ENCODE results near the gene TMC8. TPM values are rescaled to one million over a fixed set of nuclear protein-coding genes. Genes with fewer than 3 reads are reported as not detected.

TMC8 gene
- total and polyA plus RNA-seq, 2 of the 8 experiments (the other 6 are each of a cell fraction or from before 2014, with no cell fraction given) = 1.00 to 2.8 TPM

DNA sequence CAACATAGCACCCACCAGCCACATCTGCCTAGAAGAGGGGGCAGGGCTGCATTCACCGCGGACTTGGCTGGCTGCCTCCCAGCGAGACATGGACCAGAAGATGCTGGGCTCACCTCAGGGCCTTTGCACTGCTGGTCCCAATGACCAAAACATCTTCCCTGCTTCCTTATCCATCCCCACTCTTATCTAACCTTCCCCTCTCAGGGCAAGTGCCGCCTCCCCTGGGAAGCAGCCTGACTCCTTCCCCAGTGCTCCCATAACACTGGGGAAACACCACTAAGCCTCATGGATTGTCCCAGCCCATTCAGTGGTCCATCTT is 7.7 kb upstream of the TMC8 start:
- 92% methylated on average over 4 of the region's 4 CpGs; no CpG with 5 or more reads in 1 of the 2 experiments for WGBS, 2 experiments (ENCODE audit: extremely low coverage in 1 of 2, insufficient coverage in 1 of 2, insufficient read length in 1 of 2, insufficient replicate concordance in 2 of 2, low coverage in 1 of 2, low lambda C conversion rate in 2 of 2, missing lambda C conversion rate in 1 of 2)
- no peak overlapping the region for H3K18ac ChIP-seq (ENCODE audit: extremely low read depth, low read length)
- DNase-seq (ENCODE audit: low read depth in 1 of 2, low spot score in 2 of 2) (no peak), FAIRE-seq (no peak)
- H3K27ac ChIP-seq (ENCODE audit: low read depth, low read length) = no peak overlapping the region
- no peak overlapping the region for H3K9ac ChIP-seq (replicated peaks in 1 of 4; ENCODE audit: extremely low read depth in 1 of 4, low read depth in 3 of 4, low read length in 3 of 4)
- peaks cover 4 to 21% of the 10 kb centered on the region in 2 experiments for H4K20me1 ChIP-seq (replicated peaks in 1 of 2; ENCODE audit: control insufficient read depth in 1 of 2, insufficient read depth in 2 of 2, low read length in 2 of 2)
- H3K4me3 ChIP-seq (ENCODE audit: extremely low read depth in 1 of 4, insufficient read depth in 2 of 4, low read depth in 3 of 4, low read length in 4 of 4) = no peak overlapping the region
- no peak overlapping the region for H3K56ac ChIP-seq (replicated peaks; ENCODE audit: insufficient read length, low read depth, low read length)
- no peak overlapping the region for H2AFZ ChIP-seq (ENCODE audit: low read length)
- POLR2A ChIA-PET (ENCODE audit: partially characterized antibody) = interaction anchor here (2.5 kb wide), 1 partner anchor 17 kb away, joined by 6 read pairs; no protein-coding TSS in a partner anchor
- H4K91ac ChIP-seq (replicated peaks; ENCODE audit: insufficient read length, low read length) = no peak overlapping the region
- no peak overlapping the region for H2BK12ac ChIP-seq (ENCODE audit: low read depth, low read length)
- no peak overlapping the region for H3K14ac ChIP-seq (ENCODE audit: insufficient read length)
- no peaks in the 10 kb centered on the region for H3K79me2 ChIP-seq (ENCODE audit: control insufficient read depth in 1 of 2, insufficient read depth in 2 of 2, low read length in 2 of 2)
- no peak overlapping the region for H2BK15ac ChIP-seq (ENCODE audit: low read length)
- CTCF ChIA-PET (ENCODE audit: partially characterized antibody) = interaction anchor here (1.2 to 11.4 kb wide), 4 partner anchors 10 to 54 kb away, joined by 3 to 122 read pairs (median 4); no protein-coding TSS in a partner anchor
- H3K9me3 ChIP-seq (ENCODE audit: insufficient read depth in 2 of 2, low read depth in 1 of 2, low read length in 1 of 2) = no peaks in the 10 kb centered on the region
- no peak overlapping the region for H3K4me2 ChIP-seq (ENCODE audit: insufficient read depth in 1 of 2, low read depth in 2 of 2, low read length in 2 of 2)
- no peak overlapping the region for H2BK20ac ChIP-seq (ENCODE audit: low read length)
- peaks cover 2 to 32% (median 13%) of the 10 kb centered on the region in 4 experiments; a peak in 5 of 8 replicates for H3K36me3 ChIP-seq (ENCODE audit: control insufficient read depth in 2 of 4, insufficient read depth in 4 of 4, low read length in 3 of 4)
- peaks cover 0 to 14% (median 8%) of the 10 kb centered on the region in 4 experiments; a peak in 6 of 7 replicates for H3K4me1 ChIP-seq (replicated peaks in 1 of 4; ENCODE audit: control insufficient read depth in 3 of 4, insufficient read depth in 4 of 4, low read length in 3 of 4)
- H4K5ac ChIP-seq (ENCODE audit: insufficient read length, low read depth, low read length) = no peak overlapping the region
- no peak overlapping the region for H2BK120ac ChIP-seq (replicated peaks; ENCODE audit: low read depth, low read length)
- no peak overlapping the region for H2BK5ac ChIP-seq (ENCODE audit: low read depth, low read length)
- no peak overlapping the region for H4K8ac ChIP-seq (ENCODE audit: extremely low read depth, insufficient read depth, low read length)
- no peak overlapping the region for H3K23ac ChIP-seq (ENCODE audit: insufficient read length)
- H2AK5ac ChIP-seq (ENCODE audit: low read depth, low read length) = no peak overlapping the region
- H3K27me3 ChIP-seq (replicated peaks in 1 of 4; ENCODE audit: control insufficient read depth in 3 of 4, extremely low read depth in 1 of 4, insufficient read depth in 3 of 4, low read length in 3 of 4) = no peaks in the 10 kb centered on the region
- H3K79me1 ChIP-seq (ENCODE audit: low read depth, low read length) = peaks cover 3% of the 10 kb centered on the region
- no peak overlapping the region for H3K4ac ChIP-seq (replicated peaks; ENCODE audit: insufficient read length, low read depth, low read length)
- H3K23me2 ChIP-seq (ENCODE audit: low read depth, low read length) = peaks cover 11% of the 10 kb centered on the region
- TF ChIP-seq, protein P1, sequence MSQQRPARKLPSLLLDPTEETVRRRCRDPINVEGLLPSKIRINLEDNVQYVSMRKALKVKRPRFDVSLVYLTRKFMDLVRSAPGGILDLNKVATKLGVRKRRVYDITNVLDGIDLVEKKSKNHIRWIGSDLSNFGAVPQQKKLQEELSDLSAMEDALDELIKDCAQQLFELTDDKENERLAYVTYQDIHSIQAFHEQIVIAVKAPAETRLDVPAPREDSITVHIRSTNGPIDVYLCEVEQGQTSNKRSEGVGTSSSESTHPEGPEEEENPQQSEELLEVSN (IDR thresholded peaks at IDR 0.05) = no peak
- TF ChIP-seq, protein P2, sequence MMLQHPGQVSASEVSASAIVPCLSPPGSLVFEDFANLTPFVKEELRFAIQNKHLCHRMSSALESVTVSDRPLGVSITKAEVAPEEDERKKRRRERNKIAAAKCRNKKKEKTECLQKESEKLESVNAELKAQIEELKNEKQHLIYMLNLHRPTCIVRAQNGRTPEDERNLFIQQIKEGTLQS (IDR thresholded peaks at IDR 0.05; ENCODE audit: insufficient read depth, low read depth, low read length) = no peak
- TF ChIP-seq CTBP2 (IDR thresholded peaks at IDR 0.05; ENCODE audit: borderline replicate concordance, insufficient read depth, insufficient read length, low read length) = no peak
- TF ChIP-seq ASH2L (IDR thresholded peaks at IDR 0.05; ENCODE audit: low read length) = no peak
- no peak for TF ChIP-seq HDAC2 (IDR thresholded peaks at IDR 0.05; ENCODE audit: borderline replicate concordance in 1 of 2, low read depth in 2 of 2, low read length in 2 of 2)
- TF ChIP-seq FOSL1 (IDR thresholded peaks at IDR 0.05; ENCODE audit: insufficient read depth, low read depth, low read length) = no peak
- no peak for TF ChIP-seq RFX5 (IDR thresholded peaks at IDR 0.05; ENCODE audit: borderline replicate concordance, low read depth, low read length)
- TF ChIP-seq, protein P3, sequence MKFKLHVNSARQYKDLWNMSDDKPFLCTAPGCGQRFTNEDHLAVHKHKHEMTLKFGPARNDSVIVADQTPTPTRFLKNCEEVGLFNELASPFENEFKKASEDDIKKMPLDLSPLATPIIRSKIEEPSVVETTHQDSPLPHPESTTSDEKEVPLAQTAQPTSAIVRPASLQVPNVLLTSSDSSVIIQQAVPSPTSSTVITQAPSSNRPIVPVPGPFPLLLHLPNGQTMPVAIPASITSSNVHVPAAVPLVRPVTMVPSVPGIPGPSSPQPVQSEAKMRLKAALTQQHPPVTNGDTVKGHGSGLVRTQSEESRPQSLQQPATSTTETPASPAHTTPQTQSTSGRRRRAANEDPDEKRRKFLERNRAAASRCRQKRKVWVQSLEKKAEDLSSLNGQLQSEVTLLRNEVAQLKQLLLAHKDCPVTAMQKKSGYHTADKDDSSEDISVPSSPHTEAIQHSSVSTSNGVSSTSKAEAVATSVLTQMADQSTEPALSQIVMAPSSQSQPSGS (IDR thresholded peaks at IDR 0.05; ENCODE audit: low read length) = no peak
- TF ChIP-seq EGR1 (IDR thresholded peaks at IDR 0.05; ENCODE audit: borderline replicate concordance, low read depth, low read length) = no peak
- no peak for TF ChIP-seq RNF2 (IDR thresholded peaks at IDR 0.05; ENCODE audit: borderline replicate concordance, low read depth, low read length, missing control alignments, poor library complexity, severe bottlenecking)

Measured in H1 (cell line).